ENCODE data around the gene TBL1X. TPM values are rescaled to one million over a fixed set of nuclear protein-coding genes. Genes with fewer than 3 reads are reported as not detected.
A peak's percentile ranks its signal among the peaks of the same experiment; 100 is the strongest.

TBL1X gene
- total and polyA plus RNA-seq, 10 of the 15 experiments (the other 5 are each of a cell fraction or from before 2014, with no cell fraction given), result 4.4 to 26.3 (median 10.6) TPM

GRCh38 chrX:9657590-9658256 is 192.9 kb downstream of the TBL1X start:
- ATAC-seq (peak; percentile 35; the same call in 1 of the 3 replicates), DNase-seq (ENCODE audit: low read depth, low spot score) (no peak), FAIRE-seq (no peak)
- SMC1A ChIA-PET (ENCODE audit: uncharacterized antibody, unreplicated experiment), result interaction anchor here (1.4 kb wide), 1 partner anchor 19 kb away, joined by 3 read pairs; no protein-coding TSS in a partner anchor
- TF ChIP-seq POU2F2 (IDR thresholded peaks at IDR 0.05; ENCODE audit: borderline replicate concordance, low read depth, low read length) (no peak), TCF7 (IDR thresholded peaks at IDR 0.05; ENCODE audit: borderline replicate concordance) (no peak)
- H3K27ac ChIP-seq (ENCODE audit: control insufficient read depth, insufficient read depth), result no peak overlapping the region
- peaks cover 0 to 3% of the 10 kb centered on the region in 2 experiments; a peak in 1 of 4 replicates for H3K36me3 ChIP-seq (ENCODE audit: control insufficient read depth in 2 of 2, insufficient read depth in 2 of 2, low read length in 1 of 2)
- no peak overlapping the region for H2AFZ ChIP-seq (ENCODE audit: control insufficient read depth, low read depth, low read length)
- POLR2A ChIA-PET, result no interaction called here
- no peak overlapping the region for H3K9ac ChIP-seq (ENCODE audit: control insufficient read depth, insufficient read depth, low read length)
- RAD21 ChIA-PET (ENCODE audit: unreplicated experiment), result no interaction called here
- H3K4me3 ChIP-seq, result no peak overlapping the region
- H3K27me3 ChIP-seq (replicated peaks in 1 of 2; ENCODE audit: control insufficient read depth in 2 of 2, insufficient read depth in 2 of 2, low read length in 1 of 2), result no peaks in the 10 kb centered on the region
- CTCF ChIA-PET, result no interaction called here
- no peaks in the 10 kb centered on the region for H3K4me1 ChIP-seq (ENCODE audit: control insufficient read depth, insufficient read depth, low read length)
- in situ Hi-C loops (cut with MboI), result no loop called here
- intact Hi-C loops (cut with micrococcal nuclease; ENCODE audit: unreplicated experiment), result no loop called here
- H3K79me2 ChIP-seq (ENCODE audit: control insufficient read depth, insufficient read depth, low read length), result no peaks in the 10 kb centered on the region
- BruUV-seq (replicated peaks), result no TSS peak
- H3K9me3 ChIP-seq (replicated peaks; ENCODE audit: control insufficient read depth, insufficient read depth, low read length), result no peaks in the 10 kb centered on the region; the same call in 2 of the 3 replicates
- 42% methylated on average over 5 of the region's 6 CpGs for WGBS (ENCODE audit: insufficient coverage, insufficient replicate concordance, low lambda C conversion rate, missing lambda C conversion rate)
- no peak overlapping the region for H3K4me2 ChIP-seq (ENCODE audit: control insufficient read depth, insufficient read depth)
- H4K20me1 ChIP-seq (ENCODE audit: control insufficient read depth, insufficient read depth), result no peaks in the 10 kb centered on the region

GRCh38 chrX:9658409-9658808 is 193.6 kb downstream of the TBL1X start:
- intact Hi-C loops (cut with micrococcal nuclease; ENCODE audit: unreplicated experiment), result no loop called here
- no peak for FAIRE-seq
- in situ Hi-C loops (cut with MboI), result no loop called here

More at GRCh38 chrX:9658409-9658808, 193.6 kb downstream of the TBL1X start:
- Histone ChIP-seq H3K4me1 (ENCODE audit: control insufficient read depth, insufficient read depth, low read length) (no peaks in the 10 kb centered on the region), H3K4me2 (ENCODE audit: control insufficient read depth, insufficient read depth) (no peak overlapping the region), H3K36me3 (ENCODE audit: control insufficient read depth in 2 of 2, insufficient read depth in 2 of 2, low read length in 1 of 2) (peaks cover 0 to 2% of the 10 kb centered on the region in 2 experiments; a peak in 1 of 4 replicates), H3K79me2 (ENCODE audit: control insufficient read depth, insufficient read depth, low read length) (no peaks in the 10 kb centered on the region), H4K20me1 (ENCODE audit: control insufficient read depth, insufficient read depth) (no peaks in the 10 kb centered on the region), H3K4me3 (no peak overlapping the region), H3K27me3 (replicated peaks in 1 of 2; ENCODE audit: control insufficient read depth in 2 of 2, insufficient read depth in 2 of 2, low read length in 1 of 2) (no peaks in the 10 kb centered on the region), H3K27ac (ENCODE audit: control insufficient read depth, insufficient read depth) (no peak overlapping the region), H3K9ac (ENCODE audit: control insufficient read depth, insufficient read depth, low read length) (no peak overlapping the region), H3K9me3 (replicated peaks; ENCODE audit: control insufficient read depth, insufficient read depth, low read length) (no peaks in the 10 kb centered on the region; the same call in 2 of the 3 replicates), H2AFZ (ENCODE audit: control insufficient read depth, low read depth, low read length) (no peak overlapping the region)
- no peak for ATAC-seq
- BruUV-seq (replicated peaks), result no TSS peak
- TF ChIP-seq SMARCA5 (IDR thresholded peaks at IDR 0.05), result no peak
- no peak for TF ChIP-seq ZSCAN29 (IDR thresholded peaks at IDR 0.05)
- no peak for TF ChIP-seq SIX5 (IDR thresholded peaks at IDR 0.05; ENCODE audit: low read depth, low read length, severe bottlenecking)
- TF ChIP-seq, protein P1, sequence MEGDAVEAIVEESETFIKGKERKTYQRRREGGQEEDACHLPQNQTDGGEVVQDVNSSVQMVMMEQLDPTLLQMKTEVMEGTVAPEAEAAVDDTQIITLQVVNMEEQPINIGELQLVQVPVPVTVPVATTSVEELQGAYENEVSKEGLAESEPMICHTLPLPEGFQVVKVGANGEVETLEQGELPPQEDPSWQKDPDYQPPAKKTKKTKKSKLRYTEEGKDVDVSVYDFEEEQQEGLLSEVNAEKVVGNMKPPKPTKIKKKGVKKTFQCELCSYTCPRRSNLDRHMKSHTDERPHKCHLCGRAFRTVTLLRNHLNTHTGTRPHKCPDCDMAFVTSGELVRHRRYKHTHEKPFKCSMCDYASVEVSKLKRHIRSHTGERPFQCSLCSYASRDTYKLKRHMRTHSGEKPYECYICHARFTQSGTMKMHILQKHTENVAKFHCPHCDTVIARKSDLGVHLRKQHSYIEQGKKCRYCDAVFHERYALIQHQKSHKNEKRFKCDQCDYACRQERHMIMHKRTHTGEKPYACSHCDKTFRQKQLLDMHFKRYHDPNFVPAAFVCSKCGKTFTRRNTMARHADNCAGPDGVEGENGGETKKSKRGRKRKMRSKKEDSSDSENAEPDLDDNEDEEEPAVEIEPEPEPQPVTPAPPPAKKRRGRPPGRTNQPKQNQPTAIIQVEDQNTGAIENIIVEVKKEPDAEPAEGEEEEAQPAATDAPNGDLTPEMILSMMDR (IDR thresholded peaks at IDR 0.05 in 2 of 3, conservative IDR thresholded peaks at IDR 0.05 in 1 of 3; ENCODE audit: control insufficient read depth in 2 of 3, extremely low read depth in 1 of 3, insufficient read depth in 1 of 3, low read depth in 3 of 3, low read length in 3 of 3), result no peak
- DNase-seq (ENCODE audit: low read depth, low spot score), result no peak
- ChIA-PET POLR2A (no interaction called here), RAD21 (ENCODE audit: unreplicated experiment) (no interaction called here), CTCF (interaction anchor here (1.1 kb wide), 1 partner anchor 15 kb away, joined by 4 read pairs; no protein-coding TSS in a partner anchor), SMC1A (ENCODE audit: uncharacterized antibody, unreplicated experiment) (interaction anchor here (1.4 kb wide), 1 partner anchor 18 kb away, joined by 3 read pairs; no protein-coding TSS in a partner anchor)
- WGBS (ENCODE audit: insufficient coverage, insufficient replicate concordance, low lambda C conversion rate, missing lambda C conversion rate), result 64% methylated on average over 4 of the region's 4 CpGs

Measured in GM12878 (cell line).